CD14-positive monocyte (primary cell): ENCODE data around the gene MPND. TPM values are rescaled to one million over a fixed set of nuclear protein-coding genes. Genes with fewer than 3 reads are reported as not detected.

Experiments used
- DNase-seq, 3 donors: peaks; one replicate each; pipeline ENCODE4 v3.0.0-alpha.2; 2011 to 2022
- H2AFZ ChIP-seq: 2 replicates; pipeline ENCODE4 v1.6.0; 2012; ENCODE audit warnings: mild to moderate bottlenecking, low read depth, low read length, inconsistent platforms; ENCODE audit not compliant: insufficient read depth, poor library complexity, severe bottlenecking
- H3K27ac ChIP-seq, 2 donors: 1 replicate in 1 of 2; 2 replicates in 1 of 2; pipeline ENCODE4 v1.5.1; 2012 to 2013; ENCODE audit warnings: low read length in 2 of 2, control low read depth in 1 of 2, inconsistent platforms in 1 of 2, low read depth in 1 of 2, mild to moderate bottlenecking in 1 of 2
- H3K27me3 ChIP-seq, 2 donors: one replicate each; pipeline versions ENCODE4 v1.6.0 to v1.6.1; 2011 to 2013; ENCODE audit warnings: low read length in 2 of 2; ENCODE audit not compliant: control insufficient read depth in 2 of 2, insufficient read depth in 2 of 2
- H3K36me3 ChIP-seq, 2 donors: replicated peaks in 1 of 2; 1 replicate in 1 of 2; 2 replicates in 1 of 2; pipeline versions ENCODE4 v1.5.1 to v1.6.1; 2012 to 2013; ENCODE audit warnings: low read length in 2 of 2, control low read depth in 1 of 2, inconsistent platforms in 1 of 2, mild to moderate bottlenecking in 1 of 2; ENCODE audit not compliant: insufficient read depth in 2 of 2, control insufficient read depth in 1 of 2
- H3K4me1 ChIP-seq, 2 donors: 1 replicate in 1 of 2; 2 replicates in 1 of 2; pipeline versions ENCODE4 v1.5.1 to v1.6.1; 2012 to 2013; ENCODE audit warnings: low read length in 2 of 2, control low read depth in 1 of 2, inconsistent platforms in 1 of 2, mild to moderate bottlenecking in 1 of 2, moderate library complexity in 1 of 2; ENCODE audit not compliant: insufficient read depth in 2 of 2, control insufficient read depth in 1 of 2
- H3K4me2 ChIP-seq: replicated peaks from 2 replicates; pipeline ENCODE3; 2012; ENCODE audit warnings: low read length, moderate library complexity, mild to moderate bottlenecking; ENCODE audit not compliant: poor library complexity, severe bottlenecking; ENCODE audit errors: extremely low read depth
- H3K4me3 ChIP-seq, 3 experiments: fragments of 200-600 bp in 1 of 3; sonication (generic) in 1 of 3; replicated peaks in 1 of 3; 1 replicate in 2 of 3; 2 replicates in 1 of 3; pipeline ENCODE4 v1.5.1; 2011 to 2013; ENCODE audit warnings: low read length in 3 of 3, mild to moderate bottlenecking in 3 of 3, control low read depth in 2 of 3, low read depth in 2 of 3, inconsistent platforms in 1 of 3, moderate library complexity in 1 of 3
- H3K79me2 ChIP-seq: 2 replicates; pipeline ENCODE4 v1.6.0; 2012; ENCODE audit warnings: mild to moderate bottlenecking, control low read depth, inconsistent platforms, low read length, moderate library complexity; ENCODE audit not compliant: insufficient read depth
- H3K9ac ChIP-seq: 2 replicates; pipeline ENCODE4 v1.6.0; 2017; ENCODE audit warnings: low read length, mild to moderate bottlenecking; ENCODE audit not compliant: insufficient read depth, poor library complexity, severe bottlenecking
- H3K9me3 ChIP-seq, 2 donors: replicated peaks in 1 of 2; 1 replicate in 1 of 2; 2 replicates in 1 of 2; pipeline versions ENCODE4 v1.5.1 to v1.6.1; 2012 to 2013; ENCODE audit warnings: low read length in 2 of 2, control low read depth in 1 of 2; ENCODE audit not compliant: control insufficient read depth in 1 of 2, insufficient read depth in 1 of 2
- H4K20me1 ChIP-seq: 2 replicates; pipeline ENCODE4 v1.6.0; 2012; ENCODE audit warnings: mild to moderate bottlenecking, low read length, control low read depth, moderate library complexity; ENCODE audit not compliant: insufficient read depth
- H3K27ac Mint-ChIP-seq, 7 donors: one replicate each; pipeline ENCODE4 v1.8.0; 2020; ENCODE audit warnings: mild to moderate bottlenecking in 7 of 7, mixed read lengths in 7 of 7, moderate library complexity in 6 of 7, inconsistent platforms in 2 of 7
- H3K27me3 Mint-ChIP-seq, 3 donors: one replicate each; pipeline ENCODE4 v1.8.0; 2021 to 2022; ENCODE audit warnings: low read depth in 3 of 3, mild to moderate bottlenecking in 3 of 3, mixed read lengths in 3 of 3, moderate library complexity in 3 of 3, inconsistent platforms in 1 of 3
- H3K36me3 Mint-ChIP-seq, 2 donors: one replicate each; pipeline ENCODE4 v1.8.0; 2020; ENCODE audit warnings: mixed read lengths in 2 of 2, inconsistent platforms in 1 of 2, mild to moderate bottlenecking in 1 of 2
- H3K4me1 Mint-ChIP-seq: one replicate; pipeline ENCODE4 v1.8.0; 2020; ENCODE audit warnings: mild to moderate bottlenecking, mixed read lengths
- H3K4me3 Mint-ChIP-seq, 2 donors: one replicate each; pipeline ENCODE4 v1.8.0; 2020; ENCODE audit warnings: mild to moderate bottlenecking in 2 of 2, mixed read lengths in 2 of 2, moderate library complexity in 1 of 2
- H3K9me3 Mint-ChIP-seq, 7 donors: one replicate each; pipeline ENCODE4 v1.8.0; 2020 to 2022; ENCODE audit warnings: mixed read lengths in 7 of 7, mild to moderate bottlenecking in 6 of 7, moderate library complexity in 6 of 7, inconsistent platforms in 2 of 7
- WGBS: methylation state at CpG from one replicate; pipeline ENCODE4 v1.1.5; 2013; ENCODE audit warnings: missing lambda C conversion rate; ENCODE audit not compliant: insufficient coverage; 5-methylcytosine and 5-hydroxymethylcytosine counted together
- intact Hi-C, 2 donors: fragments of 100-400 bp; cut with micrococcal nuclease; formaldehyde crosslinking; loops; one replicate each; pipeline versions ENCODE4 v1.15.0 to v1.15.1; 2023
- polyA plus RNA-seq, 3 donors: library from polyadenylated mRNA; depleted of rRNA in 1 of 3; unstranded in 2 of 3; stranded (reverse) in 1 of 3; fragments of 300-500 nt in 2 of 3; fragments of >200 nt in 1 of 3; fragmentation: Illumina TruSeq in 2 of 3; gene quantifications; 1 replicate in 2 of 3; 2 replicates in 1 of 3; pipeline ENCODE4 v1.2.3, GENCODE V29; 2012 to 2021
- TF ChIP-seq, protein P1 (sequence below): fragments of 200-600 bp; IDR thresholded peaks from one replicate; pipeline ENCODE4 v1.8.0; 2022; ENCODE audit warnings: antibody characterized with exemption, mild to moderate bottlenecking

MPND gene
- polyA plus RNA-seq, 3 donors, result 6.5 to 15.9 (median 7.0) TPM

DNA sequence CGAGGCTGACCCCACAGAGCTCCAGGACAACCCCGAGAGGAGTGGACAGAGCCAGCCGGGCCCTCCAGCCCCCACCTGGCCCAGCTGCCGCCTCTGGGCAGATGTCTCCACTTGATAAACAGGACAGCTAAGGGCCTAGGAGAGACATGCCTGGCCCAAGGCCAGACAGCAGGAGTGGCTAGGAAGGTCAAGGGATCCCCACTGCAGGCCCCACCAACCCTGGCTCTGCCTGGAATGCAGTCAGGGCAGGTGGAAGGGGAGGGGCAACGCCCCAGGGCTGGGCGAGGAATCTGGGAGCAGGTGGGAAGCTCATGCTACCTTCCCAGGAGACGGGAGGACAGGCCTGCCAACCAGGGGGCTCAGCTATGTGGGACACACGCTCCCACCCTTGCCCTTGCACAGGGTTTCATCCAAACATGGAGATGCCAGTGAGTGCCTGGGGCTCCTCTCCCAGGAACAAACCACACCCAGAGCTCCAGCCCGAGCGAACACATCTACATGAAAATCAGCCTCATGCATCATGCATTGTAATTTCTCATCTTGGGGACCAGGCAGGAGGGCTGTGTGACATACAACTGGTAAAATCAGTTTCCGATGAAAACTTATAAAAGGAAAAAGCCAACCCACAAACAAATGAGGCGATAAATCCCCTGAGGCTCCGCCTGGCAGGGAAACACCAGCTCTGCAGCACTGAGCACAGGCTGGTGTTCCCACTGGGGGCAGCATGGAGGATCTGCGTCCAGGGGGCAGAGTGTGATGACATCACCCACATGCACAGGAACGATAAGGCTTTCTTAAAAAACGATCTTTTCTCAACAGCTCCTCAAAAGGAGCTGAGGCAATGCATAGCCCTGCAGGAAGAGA is 32.0 kb downstream of the MPND start:
- Histone ChIP-seq H4K20me1 (peaks cover 100% of the 10 kb centered on the region), H3K9ac (peak overlapping the region; percentile 63), H3K4me3 (peak overlapping the region in 1 of 3 experiments; percentile 2), H3K27me3 (no peaks in the 10 kb centered on the region), H2AFZ (no peak overlapping the region), H3K36me3 (peaks cover 3 to 5% of the 10 kb centered on the region in 2 donors), H3K4me2 (peak overlapping the region; percentile 35), H3K79me2 (peaks cover 99% of the 10 kb centered on the region), H3K9me3 (no peaks in the 10 kb centered on the region), H3K27ac (peak overlapping the region; percentile 76 to 84), H3K4me1 (peaks cover 58 to 60% of the 10 kb centered on the region in 2 donors)
- intact Hi-C loops, result loop anchor here in 1 of 2 donors (2.0 kb wide), 1 partner anchor 55 kb away; no protein-coding TSS in a partner anchor
- peaks cover 64% of the 10 kb centered on the region for H3K4me1 Mint-ChIP-seq
- no peak overlapping the region for H3K4me3 Mint-ChIP-seq
- WGBS, result 76% methylated on average over 10 of the region's 16 CpGs
- DNase-seq, result peak in 2 of 3 donors; percentile 10 to 49
- H3K27ac Mint-ChIP-seq, result peak overlapping the region; percentile 10 to 82 (median 51)
- H3K27me3 Mint-ChIP-seq, result no peaks in the 10 kb centered on the region
- TF ChIP-seq, protein P1, sequence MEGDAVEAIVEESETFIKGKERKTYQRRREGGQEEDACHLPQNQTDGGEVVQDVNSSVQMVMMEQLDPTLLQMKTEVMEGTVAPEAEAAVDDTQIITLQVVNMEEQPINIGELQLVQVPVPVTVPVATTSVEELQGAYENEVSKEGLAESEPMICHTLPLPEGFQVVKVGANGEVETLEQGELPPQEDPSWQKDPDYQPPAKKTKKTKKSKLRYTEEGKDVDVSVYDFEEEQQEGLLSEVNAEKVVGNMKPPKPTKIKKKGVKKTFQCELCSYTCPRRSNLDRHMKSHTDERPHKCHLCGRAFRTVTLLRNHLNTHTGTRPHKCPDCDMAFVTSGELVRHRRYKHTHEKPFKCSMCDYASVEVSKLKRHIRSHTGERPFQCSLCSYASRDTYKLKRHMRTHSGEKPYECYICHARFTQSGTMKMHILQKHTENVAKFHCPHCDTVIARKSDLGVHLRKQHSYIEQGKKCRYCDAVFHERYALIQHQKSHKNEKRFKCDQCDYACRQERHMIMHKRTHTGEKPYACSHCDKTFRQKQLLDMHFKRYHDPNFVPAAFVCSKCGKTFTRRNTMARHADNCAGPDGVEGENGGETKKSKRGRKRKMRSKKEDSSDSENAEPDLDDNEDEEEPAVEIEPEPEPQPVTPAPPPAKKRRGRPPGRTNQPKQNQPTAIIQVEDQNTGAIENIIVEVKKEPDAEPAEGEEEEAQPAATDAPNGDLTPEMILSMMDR, result no peak
- peaks cover 21 to 57% of the 10 kb centered on the region in 2 donors for H3K36me3 Mint-ChIP-seq
- no peaks in the 10 kb centered on the region for H3K9me3 Mint-ChIP-seq

DNA sequence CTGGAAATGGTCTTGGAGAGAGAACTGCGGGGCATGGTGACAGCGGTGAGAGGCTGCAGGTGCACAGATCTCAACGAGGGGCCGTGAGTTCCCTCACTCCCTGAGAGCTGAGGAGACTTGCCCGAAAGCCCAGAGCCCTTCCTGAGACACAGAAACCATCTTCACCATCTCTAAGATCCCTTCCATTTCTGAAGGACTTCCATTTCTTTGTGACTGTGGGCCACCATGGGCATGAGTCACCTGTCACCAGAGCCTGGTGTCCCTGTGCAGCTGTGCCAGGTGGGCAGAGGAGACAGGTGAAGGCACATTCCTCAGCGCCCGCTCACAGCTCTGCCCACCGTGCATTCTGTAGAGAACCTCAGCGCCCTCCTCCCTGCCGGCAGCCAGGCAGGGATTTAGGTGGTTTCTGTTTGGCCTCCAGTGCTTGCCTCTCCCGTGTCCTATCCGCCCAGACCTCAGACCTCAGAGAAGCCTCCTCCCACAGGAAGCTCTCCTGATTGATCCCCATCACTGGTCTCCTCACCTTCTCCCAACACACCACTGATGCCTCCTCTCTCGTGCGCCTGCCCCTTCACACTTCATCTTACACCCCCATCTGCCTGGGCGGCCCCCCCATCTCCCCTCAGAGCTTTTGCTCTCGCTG is 32.8 kb downstream of the MPND start:
- Histone ChIP-seq H3K36me3 (peaks cover 3 to 5% of the 10 kb centered on the region in 2 donors), H3K79me2 (peaks cover 97% of the 10 kb centered on the region), H2AFZ (no peak overlapping the region), H3K9ac (no peak overlapping the region), H4K20me1 (peaks cover 100% of the 10 kb centered on the region), H3K4me2 (no peak overlapping the region), H3K27ac (peak overlapping the region in 1 of 2 donors; percentile 10), H3K27me3 (no peaks in the 10 kb centered on the region), H3K4me1 (peaks cover 57 to 60% of the 10 kb centered on the region in 2 donors), H3K4me3 (no peak overlapping the region), H3K9me3 (no peaks in the 10 kb centered on the region)
- DNase-seq, result no peak
- H3K36me3 Mint-ChIP-seq, result peaks cover 19 to 52% of the 10 kb centered on the region in 2 donors
- peak overlapping the region in 5 of 7 donors; percentile 10 to 80 (median 60) for H3K27ac Mint-ChIP-seq
- H3K27me3 Mint-ChIP-seq, result peaks cover 0 to 3% (median 1%) of the 10 kb centered on the region in 3 donors
- TF ChIP-seq, protein P1, result no peak
- no peaks in the 10 kb centered on the region for H3K9me3 Mint-ChIP-seq
- intact Hi-C loops, result no loop called here
- WGBS, result 78% methylated on average over 13 of the region's 16 CpGs
- no peak overlapping the region for H3K4me3 Mint-ChIP-seq
- peaks cover 64% of the 10 kb centered on the region for H3K4me1 Mint-ChIP-seq
